ENCODE measurements around the gene ENTPD1.
A peak's percentile ranks its signal among the peaks of the same experiment; 100 is the strongest.

The ENTPD1 gene

GRCh38 chr10:95833042-95833610, 77.2 kb downstream of the ENTPD1 start:
- DNase-seq: no peak

DNA sequence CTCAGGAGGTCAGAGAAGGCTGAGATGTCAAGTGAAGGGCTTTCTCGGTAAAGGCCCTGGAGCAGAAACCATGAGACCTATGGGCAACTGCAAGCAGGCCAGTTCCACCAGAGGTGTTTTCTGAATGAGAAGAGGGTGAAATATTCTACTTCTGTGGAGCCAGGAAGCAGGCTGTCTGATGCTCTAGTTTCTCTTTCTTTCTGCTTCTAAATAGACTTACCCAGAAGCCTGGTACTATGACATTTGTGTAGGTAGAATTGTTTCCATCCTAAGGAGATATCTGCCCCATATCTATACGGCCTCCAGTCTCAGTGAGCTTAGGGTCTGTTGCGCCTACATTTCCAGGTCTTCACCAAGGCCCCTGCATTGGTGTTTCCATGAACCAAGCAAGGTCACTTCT, 78.4 kb downstream of the ENTPD1 start:
- DNase-seq: no peak

GRCh38 chr10:95835149-95835860, 79.3 kb downstream of the ENTPD1 start:
- peak; percentile 58 for DNase-seq

- no peak for DNase-seq
Measured at GRCh38 chr10:95835911-95836310, 79.9 kb downstream of the ENTPD1 start.

- DNase-seq: no peak
Measured at GRCh38 chr10:95836610-95837355, 80.8 kb downstream of the ENTPD1 start.

DNA sequence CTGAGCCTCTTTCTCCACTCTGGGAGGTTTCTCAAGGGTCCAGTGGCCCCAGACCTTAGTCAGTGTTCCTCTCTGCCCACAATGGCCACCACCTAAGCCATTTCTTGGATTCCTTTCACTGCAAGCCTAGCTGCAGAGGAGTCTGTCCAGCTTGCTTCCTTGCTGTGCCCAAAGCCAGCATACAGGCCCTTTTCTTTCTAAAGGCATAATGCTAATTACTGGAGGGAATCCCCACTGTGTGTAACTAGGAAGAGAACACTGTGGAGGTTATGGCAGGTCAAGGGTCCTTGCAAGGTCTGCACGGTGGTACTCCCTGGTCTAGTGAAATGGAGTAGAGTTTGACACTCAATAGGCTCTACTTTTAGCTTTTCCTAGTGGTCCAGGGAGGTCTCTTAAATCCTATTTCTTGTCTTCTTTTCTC, 81.4 kb downstream of the ENTPD1 start:
- no peak for DNase-seq

- DNase-seq: no peak
Measured at GRCh38 chr10:95837783-95838182, 81.8 kb downstream of the ENTPD1 start.

DNA sequence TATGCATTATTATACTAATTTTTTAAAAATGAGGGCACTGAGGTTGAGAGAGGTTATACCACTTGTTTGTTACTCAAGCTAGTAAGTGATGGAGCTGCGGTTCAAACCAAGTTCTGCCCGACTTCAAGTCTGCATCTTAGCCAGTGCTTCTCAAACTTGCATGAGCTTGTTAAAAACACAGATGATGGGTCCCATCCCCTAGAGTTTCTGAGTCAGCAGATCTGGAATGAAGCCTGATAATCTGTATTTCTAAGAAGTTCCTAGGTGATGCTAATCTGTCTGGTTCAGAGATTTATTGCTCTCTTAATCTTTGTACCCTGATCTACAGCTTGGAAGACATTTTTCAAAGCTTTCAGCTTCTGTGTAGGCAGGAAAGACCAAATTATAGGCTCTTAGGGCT, 84.2 kb downstream of the ENTPD1 start:
- DNase-seq: peak; percentile 46

DNA sequence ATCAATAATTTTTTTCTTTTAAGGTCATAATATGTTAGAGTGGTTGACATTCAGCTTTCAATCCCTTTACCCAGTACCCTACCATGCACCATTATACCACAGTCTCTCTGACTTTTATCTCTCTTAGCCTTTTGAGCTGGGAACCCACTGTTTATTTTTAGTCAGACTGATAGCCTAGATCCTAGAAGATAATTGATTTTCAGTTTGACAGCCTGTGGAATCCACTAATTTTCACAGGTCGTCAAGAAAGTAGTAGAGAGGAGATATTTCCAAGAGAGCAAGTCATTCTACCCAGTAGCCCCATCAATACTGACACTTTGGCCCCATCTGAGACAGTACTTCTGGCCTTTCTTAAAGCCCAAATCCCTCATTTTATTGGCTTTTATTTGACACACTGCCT, 84.7 kb downstream of the ENTPD1 start:
- peak; percentile 43 for DNase-seq

DNA sequence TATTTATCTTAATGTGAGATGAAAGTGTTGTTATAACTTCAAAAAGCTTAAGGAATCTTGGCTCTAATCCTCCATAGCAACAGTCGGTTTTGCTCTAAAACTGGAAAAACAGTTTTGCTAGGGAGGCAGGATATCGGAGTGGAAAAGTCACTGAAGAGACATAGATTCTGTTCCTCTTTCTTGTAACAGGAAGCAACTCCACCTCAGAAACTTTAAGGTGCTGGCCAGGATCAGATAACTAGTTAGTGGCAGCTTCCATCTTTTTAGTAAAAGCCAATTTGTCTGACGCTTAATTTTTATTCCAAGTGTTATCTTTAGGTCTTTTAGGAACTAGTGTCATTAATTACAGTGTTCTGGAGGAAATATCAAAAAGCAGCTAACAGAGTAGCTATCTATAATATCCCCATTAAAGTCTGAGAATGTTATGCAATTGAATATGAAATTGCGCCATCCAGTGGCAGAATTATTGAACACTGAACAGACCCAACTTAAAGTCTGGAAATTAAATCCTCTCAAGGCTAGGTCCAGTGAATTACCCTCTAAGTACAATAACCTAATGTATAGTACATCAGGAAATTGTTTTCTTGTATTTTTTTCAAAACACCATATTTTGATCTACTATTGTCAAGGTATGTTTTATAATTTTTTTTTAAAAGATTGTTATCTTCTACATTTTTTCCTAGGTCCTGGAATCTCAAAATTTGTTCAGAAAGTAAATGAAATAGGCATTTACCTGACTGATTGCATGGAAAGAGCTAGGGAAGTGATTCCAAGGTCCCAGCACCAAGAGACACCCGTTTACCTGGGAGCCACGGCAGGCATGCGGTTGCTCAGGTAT, 85.9 kb downstream of the ENTPD1 start:
- DNase-seq: peak; percentile 69

DNA sequence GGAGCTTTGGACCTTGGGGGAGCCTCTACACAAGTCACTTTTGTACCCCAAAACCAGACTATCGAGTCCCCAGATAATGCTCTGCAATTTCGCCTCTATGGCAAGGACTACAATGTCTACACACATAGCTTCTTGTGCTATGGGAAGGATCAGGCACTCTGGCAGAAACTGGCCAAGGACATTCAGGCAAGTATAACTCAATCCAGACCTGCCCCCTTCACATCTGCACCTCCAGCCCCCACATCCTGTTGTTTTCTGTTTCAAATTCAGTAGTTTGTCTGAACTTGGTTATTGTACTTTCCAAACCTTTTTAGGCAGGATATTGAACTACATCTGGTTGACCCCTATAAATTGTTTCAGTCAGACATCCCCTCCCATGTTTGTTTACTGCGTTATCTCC, 89.4 kb downstream of the ENTPD1 start:
- DNase-seq: no peak

DNA sequence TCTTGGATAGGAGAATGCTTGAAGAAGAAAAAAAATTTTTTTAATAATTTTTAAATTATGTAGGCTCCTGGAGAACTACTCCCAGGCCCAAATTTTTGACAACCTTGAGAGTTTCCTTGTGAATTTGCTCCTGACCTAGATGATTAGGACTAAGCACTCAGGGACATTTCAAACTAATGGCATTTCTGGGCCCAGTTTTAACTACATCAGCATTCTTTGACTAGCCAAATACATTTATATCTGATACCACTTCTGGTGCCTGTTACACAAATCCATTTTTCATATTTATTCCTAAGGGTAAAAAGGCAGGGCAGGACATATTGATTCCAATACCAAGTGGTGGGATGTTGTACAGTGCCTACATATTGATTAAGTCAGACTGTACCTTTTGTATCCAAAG, 91.0 kb downstream of the ENTPD1 start:
- DNase-seq: no peak

DNA sequence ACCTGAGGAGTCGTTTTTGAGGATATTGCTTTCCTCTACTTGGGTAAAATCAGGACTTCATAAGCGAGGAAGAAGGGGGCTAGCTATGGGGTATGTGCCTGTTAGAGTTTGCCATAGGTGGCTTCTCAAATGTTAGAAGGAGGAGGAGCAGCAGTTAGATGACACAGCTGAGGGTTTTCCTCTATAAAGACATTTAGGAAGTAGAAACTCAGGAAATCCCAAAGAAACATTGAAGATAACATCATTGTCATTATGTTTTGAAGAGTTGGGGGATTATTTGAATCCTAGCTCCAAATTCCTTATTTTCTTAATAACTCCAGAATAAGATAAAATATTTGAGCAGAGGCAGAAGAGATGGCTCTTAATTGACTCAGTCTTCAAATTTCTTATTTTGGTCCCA, 92.9 kb downstream of the ENTPD1 start:
- DNase-seq: no peak

- DNase-seq: no peak
Measured at GRCh38 chr10:95850791-95851190, 94.8 kb downstream of the ENTPD1 start.

DNA sequence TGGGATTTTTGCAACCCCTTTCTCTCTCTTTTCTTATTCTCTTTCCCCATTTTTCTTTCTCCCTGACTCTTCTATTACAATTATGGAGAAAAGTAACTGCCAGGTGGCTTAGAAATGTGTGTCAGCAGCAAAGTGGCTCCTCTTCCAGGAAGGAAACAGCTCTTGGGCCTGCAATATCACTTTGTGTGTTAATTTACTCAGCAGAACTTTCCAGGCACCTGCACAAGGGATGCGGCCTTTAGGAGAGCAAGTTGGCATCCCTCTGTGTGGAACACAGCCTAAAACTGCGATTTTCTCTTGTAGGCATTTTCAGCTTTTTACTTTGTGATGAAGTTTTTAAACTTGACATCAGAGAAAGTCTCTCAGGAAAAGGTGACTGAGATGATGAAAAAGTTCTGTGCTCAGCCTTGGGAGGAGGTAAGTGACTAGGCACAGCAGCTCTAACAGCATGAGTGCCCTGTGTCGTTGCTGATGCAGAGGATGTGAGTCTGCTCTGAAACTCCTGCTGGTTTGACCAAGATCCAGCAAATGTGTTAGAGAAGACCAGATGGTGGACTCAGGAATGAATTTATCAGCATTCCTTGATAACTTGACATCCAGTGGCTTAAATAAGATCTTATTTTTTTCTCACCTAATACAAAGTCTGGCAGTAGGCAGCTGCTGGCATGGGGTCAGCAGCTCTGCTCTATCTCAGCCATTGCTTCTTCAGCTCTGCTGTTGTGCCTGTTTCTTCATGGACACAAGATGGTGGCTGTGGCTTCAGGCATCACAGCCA, 104.4 kb downstream of the ENTPD1 start:
- no peak for DNase-seq

- DNase-seq: no peak
Measured at GRCh38 chr10:95861386-95861785, 105.4 kb downstream of the ENTPD1 start.

DNA sequence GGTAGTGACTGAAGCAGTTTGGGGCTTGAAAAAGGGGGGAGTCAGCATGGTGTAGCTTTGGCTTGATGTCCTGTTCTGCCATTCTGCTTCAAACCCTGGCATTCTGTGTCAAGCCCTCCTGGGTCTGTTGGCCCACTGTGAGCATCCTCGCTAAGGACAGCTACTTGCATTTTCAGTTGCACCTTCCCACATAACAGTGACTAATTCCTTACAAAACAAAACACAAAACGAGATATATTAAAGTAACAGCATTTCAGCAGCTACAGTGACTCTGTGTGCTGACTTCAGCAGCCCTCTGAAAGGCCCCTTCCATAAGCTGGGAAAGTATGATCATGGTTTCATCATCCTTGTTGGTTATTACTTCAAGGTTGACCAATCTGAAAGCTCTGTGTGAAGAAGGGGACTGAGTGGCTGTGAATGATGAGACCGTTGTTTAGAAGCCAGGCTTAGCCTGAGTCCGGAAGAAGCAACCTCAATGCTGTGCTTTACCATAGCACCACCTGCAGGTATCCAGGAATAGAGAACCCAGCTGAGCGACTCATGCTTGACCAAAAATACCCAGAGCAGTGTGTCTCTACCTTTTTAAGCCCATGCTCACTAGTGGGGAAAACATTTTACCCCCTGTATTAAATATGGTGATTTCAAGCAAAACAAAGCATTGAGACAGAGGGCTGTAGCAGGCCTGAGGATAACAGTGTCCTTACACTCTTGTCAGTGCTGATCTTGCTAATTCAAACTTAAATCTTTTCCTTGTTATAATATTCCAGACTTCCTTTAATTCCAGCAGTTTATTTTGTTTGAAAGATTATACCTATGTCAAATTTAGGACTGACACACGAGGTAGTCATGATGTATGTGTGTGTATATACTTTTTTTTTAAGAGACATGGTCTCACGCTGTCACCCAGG, 109.2 kb downstream of the ENTPD1 start:
- DNase-seq: peak; percentile 87

DNA sequence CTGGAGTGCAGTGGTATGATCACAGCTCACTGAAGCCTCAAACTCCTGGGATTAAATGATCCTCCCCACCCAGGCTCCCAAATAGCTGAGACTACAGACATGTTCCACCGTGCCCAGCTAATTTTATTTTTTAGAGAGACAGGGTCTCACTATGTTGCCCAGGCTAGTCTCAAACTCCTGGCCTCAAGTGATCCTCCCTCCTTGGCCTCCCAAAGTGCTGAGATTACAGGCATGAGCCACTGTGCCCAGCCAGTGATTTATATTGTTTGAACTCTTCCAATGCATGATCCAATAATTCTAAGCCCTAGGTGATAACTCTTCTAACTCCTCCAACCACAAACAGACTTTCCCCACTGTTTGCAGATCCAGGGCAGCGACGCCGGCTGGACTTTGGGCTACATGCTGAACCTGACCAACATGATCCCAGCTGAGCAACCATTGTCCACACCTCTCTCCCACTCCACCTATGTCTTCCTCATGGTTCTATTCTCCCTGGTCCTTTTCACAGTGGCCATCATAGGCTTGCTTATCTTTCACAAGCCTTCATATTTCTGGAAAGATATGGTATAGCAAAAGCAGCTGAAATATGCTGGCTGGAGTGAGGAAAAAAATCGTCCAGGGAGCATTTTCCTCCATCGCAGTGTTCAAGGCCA, 110.0 kb downstream of the ENTPD1 start:
- no peak for DNase-seq

- no peak for DNase-seq
Measured at GRCh38 chr10:95866467-95866842, 110.5 kb downstream of the ENTPD1 start.

- DNase-seq: no peak
Measured at GRCh38 chr10:95867866-95868265, 111.9 kb downstream of the ENTPD1 start.

DNA sequence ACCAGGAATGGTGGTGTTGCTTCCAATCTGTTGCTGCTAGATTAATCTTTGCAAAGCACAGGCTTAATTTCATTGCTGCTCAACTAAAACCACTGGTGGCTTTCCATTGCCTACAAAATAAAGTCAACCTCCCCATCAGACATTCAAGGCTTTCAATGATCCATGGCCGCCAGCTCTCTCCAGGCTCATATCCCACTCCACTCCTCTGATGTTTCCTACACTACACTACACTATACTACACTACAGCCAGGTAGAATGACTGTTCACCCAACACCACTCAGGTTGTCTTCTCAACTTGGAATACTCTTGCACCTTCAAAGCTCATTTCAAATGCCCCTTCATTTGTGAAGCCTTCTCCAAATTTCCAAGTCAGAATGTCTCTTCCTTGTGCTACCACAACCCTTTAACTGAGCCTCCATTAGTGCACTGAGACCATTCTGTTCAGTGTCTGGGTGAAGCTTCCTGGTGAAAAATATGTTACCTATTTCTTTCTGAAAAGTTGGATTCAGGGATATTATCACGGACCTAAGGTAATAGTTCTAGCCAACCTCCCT, 116.3 kb downstream of the ENTPD1 start:
- DNase-seq: no peak

Data from activated CD4-positive, alpha-beta T cell treated with anti-CD3 and anti-CD28 coated beads, Interleukin-10, Interleukin-2, amounts not matched to agents 100 ng/mL and 50 ng/mL, durations not matched to agents 16 hours and 8 hours (primary cell).